Vagina (tissue), 2 donors: ENCODE data around the gene PDXDC1.
"Not testable (repeated sequence)": the region's sequence is repeated elsewhere in the genome, so short reads cannot be mapped to it uniquely, and the experiment has no call there.

Experiments
- POLR2A ChIP-seq, 2 donors: fragments of 450-650 bp; IDR thresholded peaks; one replicate each; pipeline ENCODE4 v1.6.1; 2017; ENCODE audit warnings: antibody characterized with exemption in 2 of 2, mild to moderate bottlenecking in 2 of 2, moderate library complexity in 2 of 2
- TF ChIP-seq, protein P1 (sequence below), 3 experiments: fragments of 450-650 bp in 2 of 3; fragments of 200-600 bp in 1 of 3; sonication (generic) in 1 of 3; IDR thresholded peaks; one replicate each; pipeline ENCODE4 v1.5.1; 2017 to 2019; ENCODE audit warnings: antibody characterized with exemption in 3 of 3, mild to moderate bottlenecking in 2 of 3, moderate library complexity in 2 of 3

GRCh38 chr16:14999845-15000244 lies 25.0 kb downstream of the PDXDC1 start:
- TF ChIP-seq, protein P1, sequence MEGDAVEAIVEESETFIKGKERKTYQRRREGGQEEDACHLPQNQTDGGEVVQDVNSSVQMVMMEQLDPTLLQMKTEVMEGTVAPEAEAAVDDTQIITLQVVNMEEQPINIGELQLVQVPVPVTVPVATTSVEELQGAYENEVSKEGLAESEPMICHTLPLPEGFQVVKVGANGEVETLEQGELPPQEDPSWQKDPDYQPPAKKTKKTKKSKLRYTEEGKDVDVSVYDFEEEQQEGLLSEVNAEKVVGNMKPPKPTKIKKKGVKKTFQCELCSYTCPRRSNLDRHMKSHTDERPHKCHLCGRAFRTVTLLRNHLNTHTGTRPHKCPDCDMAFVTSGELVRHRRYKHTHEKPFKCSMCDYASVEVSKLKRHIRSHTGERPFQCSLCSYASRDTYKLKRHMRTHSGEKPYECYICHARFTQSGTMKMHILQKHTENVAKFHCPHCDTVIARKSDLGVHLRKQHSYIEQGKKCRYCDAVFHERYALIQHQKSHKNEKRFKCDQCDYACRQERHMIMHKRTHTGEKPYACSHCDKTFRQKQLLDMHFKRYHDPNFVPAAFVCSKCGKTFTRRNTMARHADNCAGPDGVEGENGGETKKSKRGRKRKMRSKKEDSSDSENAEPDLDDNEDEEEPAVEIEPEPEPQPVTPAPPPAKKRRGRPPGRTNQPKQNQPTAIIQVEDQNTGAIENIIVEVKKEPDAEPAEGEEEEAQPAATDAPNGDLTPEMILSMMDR (IDR thresholded peaks at IDR 0.05): not testable (repeated sequence)
- TF ChIP-seq POLR2A (IDR thresholded peaks at IDR 0.05): not testable (repeated sequence)
